Measurements from ENCODE around the gene P2RX1.

DNA sequence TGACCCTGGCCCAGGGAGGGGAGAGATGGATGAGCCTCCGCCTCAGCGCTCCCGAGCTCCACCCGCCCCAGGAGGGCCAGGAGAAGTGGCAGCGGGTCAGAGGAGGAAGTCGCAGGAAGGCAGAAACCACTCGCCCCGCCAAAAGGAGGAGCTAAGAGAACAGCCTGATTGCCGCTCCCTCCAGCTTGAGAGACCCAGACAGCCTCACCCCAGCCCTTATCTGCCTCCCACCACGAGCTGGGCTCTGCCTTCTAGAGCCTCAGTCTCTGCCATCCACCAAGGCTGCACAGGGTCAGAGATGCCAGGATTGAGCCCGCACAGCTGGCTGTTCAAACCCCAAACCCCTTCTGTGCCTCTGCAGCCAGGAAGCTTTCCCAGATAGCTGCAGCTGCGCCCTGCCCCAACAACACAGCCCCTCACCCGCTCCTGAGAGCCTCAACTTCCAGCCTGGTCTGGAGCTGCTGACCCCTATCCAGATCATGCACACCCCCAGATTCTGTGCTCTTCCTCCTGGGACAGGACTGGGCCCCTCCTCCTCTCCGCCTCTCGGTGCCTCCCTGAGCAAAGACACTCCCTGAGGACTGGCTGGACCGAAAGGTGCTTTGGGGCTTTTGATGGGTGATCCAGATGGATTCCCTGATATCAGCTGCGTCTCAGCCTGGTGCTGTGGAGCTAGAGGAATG lies 49.0 kb upstream of the P2RX1 start:
- TF ChIP-seq REST (IDR thresholded peaks at IDR 0.05; ENCODE audit: insufficient read depth in 1 of 2, low read depth in 2 of 2, low read length in 2 of 2): no peak
- no peak for TF ChIP-seq POLR2AphosphoS5 (IDR thresholded peaks at IDR 0.05; ENCODE audit: low read depth, low read length)
- TF ChIP-seq SIN3A (IDR thresholded peaks at IDR 0.05; ENCODE audit: borderline replicate concordance, insufficient read depth, low read length): no peak
- no peak for TF ChIP-seq TAF1 (IDR thresholded peaks at IDR 0.05; ENCODE audit: borderline replicate concordance, insufficient read depth, low read length)
- no peak for TF ChIP-seq FOXP2 (optimal IDR thresholded peaks at IDR 0.05; ENCODE audit: borderline replicate concordance, extremely low read depth, extremely low read length, insufficient read depth)
